Measurements from ENCODE around the gene SUCO. TPM values are rescaled to one million over a fixed set of nuclear protein-coding genes. Genes with fewer than 3 reads are reported as not detected.

Gene SUCO
- total and polyA plus RNA-seq, 2 experiments from 2014 or later = 18.0 to 49.8 TPM

- H3K27ac ChIP-seq (ENCODE audit: low read depth) = no peak overlapping the region
- no peaks in the 10 kb centered on the region for H3K27me3 ChIP-seq (ENCODE audit: insufficient read depth)
- Mint-ChIP-seq H3K27ac (peak overlapping the region; percentile 71), H3K36me3 (ENCODE audit: low read depth) (peaks cover 26% of the 10 kb centered on the region; the same call in 2 of the 3 replicates), H3K9me3 (no peaks in the 10 kb centered on the region), H3K27me3 (ENCODE audit: insufficient read depth, low read depth, poor library complexity) (no peaks in the 10 kb centered on the region), H3K4me1 (peaks cover 29% of the 10 kb centered on the region), H3K4me3 (no peak overlapping the region)
- H2AFZ ChIP-seq = no peak overlapping the region
- no peak for TF ChIP-seq JUNB (IDR thresholded peaks at IDR 0.05; ENCODE audit: unreplicated experiment)
- H3K4me1 ChIP-seq (ENCODE audit: insufficient read depth) = peaks cover 33% of the 10 kb centered on the region
- H3K36me3 ChIP-seq (ENCODE audit: insufficient read depth) = no peaks in the 10 kb centered on the region; the same call in 1 of the 2 replicates
- DNase-seq (ENCODE audit: low spot score) (no peak), ATAC-seq (no peak)
- H4K20me1 ChIP-seq (replicated peaks; ENCODE audit: insufficient read depth) = no peaks in the 10 kb centered on the region
- H3K9me2 ChIP-seq (ENCODE audit: insufficient read depth) = no peaks in the 10 kb centered on the region
- no peak overlapping the region for H3K4me3 ChIP-seq
- no peaks in the 10 kb centered on the region for H3K79me2 ChIP-seq (replicated peaks; ENCODE audit: insufficient read depth)
- H3K4me2 ChIP-seq = 0 out of 2 replicates have a peak overlapping the region, but pooled peaks have one; percentile 1
- H3F3A ChIP-seq (replicated peaks; ENCODE audit: low read depth) = no peaks in the 10 kb centered on the region
Measured at GRCh38 chr1:172581273-172581672, 48.3 kb downstream of the SUCO start.

- no peak for ATAC-seq
- Histone ChIP-seq H3K9me2 (ENCODE audit: insufficient read depth) (no peaks in the 10 kb centered on the region), H3K4me3 (no peak overlapping the region), H3K4me2 (peak overlapping the region; percentile 42), H4K20me1 (replicated peaks; ENCODE audit: insufficient read depth) (no peaks in the 10 kb centered on the region), H3K27ac (ENCODE audit: low read depth) (peak overlapping the region; percentile 16; the same call in 1 of the 2 replicates), H3K4me1 (ENCODE audit: insufficient read depth) (peaks cover 33% of the 10 kb centered on the region), H3F3A (replicated peaks; ENCODE audit: low read depth) (no peaks in the 10 kb centered on the region), H2AFZ (no peak overlapping the region), H3K36me3 (ENCODE audit: insufficient read depth) (no peaks in the 10 kb centered on the region; the same call in 1 of the 2 replicates), H3K79me2 (replicated peaks; ENCODE audit: insufficient read depth) (no peaks in the 10 kb centered on the region), H3K27me3 (ENCODE audit: insufficient read depth) (no peaks in the 10 kb centered on the region)
- peaks cover 29% of the 10 kb centered on the region for H3K4me1 Mint-ChIP-seq
- peak; percentile 13 for DNase-seq (ENCODE audit: low spot score)
- no peaks in the 10 kb centered on the region for H3K27me3 Mint-ChIP-seq (ENCODE audit: insufficient read depth, low read depth, poor library complexity)
- H3K36me3 Mint-ChIP-seq (ENCODE audit: low read depth) = peaks cover 26% of the 10 kb centered on the region; the same call in 2 of the 3 replicates
- H3K27ac Mint-ChIP-seq = peak overlapping the region; percentile 88
- no peak overlapping the region for H3K4me3 Mint-ChIP-seq
- no peaks in the 10 kb centered on the region for H3K9me3 Mint-ChIP-seq
- TF ChIP-seq JUNB (IDR thresholded peaks at IDR 0.05; ENCODE audit: unreplicated experiment) (no peak), CREB1 (CRISPR knock-in tag; IDR thresholded peaks at IDR 0.05; ENCODE audit: low read depth) (no peak), ZNF331 (CRISPR knock-in tag; IDR thresholded peaks at IDR 0.05; ENCODE audit: low read depth) (no peak), CTCF (conservative IDR thresholded peaks at IDR 0.05; ENCODE audit: low read depth in 2 of 2) (no peak), EZH2phosphoT487 (IDR thresholded peaks at IDR 0.05; ENCODE audit: unreplicated experiment) (no peak), NANOG (IDR thresholded peaks at IDR 0.05; ENCODE audit: borderline replicate concordance) (no peak), STAT1 (IDR thresholded peaks at IDR 0.05; ENCODE audit: unreplicated experiment) (no peak), ZNF462 (CRISPR knock-in tag; IDR thresholded peaks at IDR 0.05) (no peak), ZNF114 (CRISPR knock-in tag; IDR thresholded peaks at IDR 0.05) (no peak), ETS1 (IDR thresholded peaks at IDR 0.05) (no peak), EZH2 (IDR thresholded peaks at IDR 0.05; ENCODE audit: low read depth, unreplicated experiment) (no peak), POLR2AphosphoS5 (IDR thresholded peaks at IDR 0.05; ENCODE audit: low read depth) (no peak)
Measured at GRCh38 chr1:172581779-172582178, 48.8 kb downstream of the SUCO start.
